Measurements from ENCODE around the gene CD3E.

- TF ChIP-seq CTCF (IDR thresholded peaks at IDR 0.05) (no peak), POLR2A (IDR thresholded peaks at IDR 0.05) (no peak)
Observed at GRCh38 chr11:118283037-118283636, 21.4 kb upstream of the CD3E start.
